ENCODE data around the gene PEF1. TPM values are rescaled to one million over a fixed set of nuclear protein-coding genes. Genes with fewer than 3 reads are reported as not detected.

PEF1 gene, protein sequence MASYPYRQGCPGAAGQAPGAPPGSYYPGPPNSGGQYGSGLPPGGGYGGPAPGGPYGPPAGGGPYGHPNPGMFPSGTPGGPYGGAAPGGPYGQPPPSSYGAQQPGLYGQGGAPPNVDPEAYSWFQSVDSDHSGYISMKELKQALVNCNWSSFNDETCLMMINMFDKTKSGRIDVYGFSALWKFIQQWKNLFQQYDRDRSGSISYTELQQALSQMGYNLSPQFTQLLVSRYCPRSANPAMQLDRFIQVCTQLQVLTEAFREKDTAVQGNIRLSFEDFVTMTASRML
- total RNA-seq = 86.0 and 108 TPM in 2 replicates

GRCh38 chr1:31644560-31645273, at the start of gene PEF1:
Gene PEF1 (minus strand): TSS chr1:31644876. CDS start chr1:31644864, 12 bp downstream.

GRCh38 chr1:31617218-31617915, 27.3 kb downstream of the PEF1 start, which contains the start of gene HCRTR1:
Gene HCRTR1 (plus strand): TSS chr1:31617689. CDS start chr1:31619193, 1,504 bp downstream.

Other genes with a start within 250 kb of the PEF1 start
- 12.2 and 54.7 TPM in 2 replicates for gene SERINC2, start 231.7 kb downstream of the PEF1 start, total RNA-seq
- gene TINAGL1, start 68.4 kb downstream of the PEF1 start, total RNA-seq = 13.3 and 119 TPM in 2 replicates
- gene HCRTR1, start 27.2 kb downstream of the PEF1 start, total RNA-seq = not detected in 2 replicates
- 26.6 and 99.7 TPM in 2 replicates for gene COL16A1, start 59.1 kb upstream of the PEF1 start, total RNA-seq
- 1.8 and 4.3 TPM in 2 replicates for gene ADGRB2, start 119.5 kb upstream of the PEF1 start, total RNA-seq
- gene SPOCD1, start 171.1 kb upstream of the PEF1 start, total RNA-seq = 0.54 and 0.79 TPM in 2 replicates

Measured in placental epithelial cell (primary cell).